H9 (cell line): ENCODE results near the gene USP8. TPM values are rescaled to one million over a fixed set of nuclear protein-coding genes. Genes with fewer than 3 reads are reported as not detected.

Experiments used
- DNase-seq: peaks from one replicate; pipeline ENCODE4 v3.0.0-alpha.2; 2017
- H2AFZ ChIP-seq: one replicate; pipeline ENCODE4 v1.6.1; 2013; ENCODE audit warnings: mild to moderate bottlenecking, low read length, control low read depth, moderate library complexity
- H2AK5ac ChIP-seq: 2 replicates; pipeline ENCODE4 v1.6.1; 2013; ENCODE audit warnings: low read length, control low read depth, mixed read lengths; ENCODE audit not compliant: insufficient read length
- H2BK120ac ChIP-seq: one replicate; pipeline ENCODE4 v1.6.1; 2013; ENCODE audit warnings: low read depth, mild to moderate bottlenecking, low read length, control low read depth, inconsistent platforms; ENCODE audit not compliant: poor library complexity, severe bottlenecking
- H2BK12ac ChIP-seq: 2 replicates; pipeline ENCODE4 v1.6.1; 2013; ENCODE audit warnings: low read length, control low read depth, mixed read lengths, low read depth; ENCODE audit not compliant: insufficient read length
- H2BK15ac ChIP-seq: 2 replicates; pipeline ENCODE4 v1.6.1; 2013; ENCODE audit warnings: low read depth, low read length, control low read depth
- H2BK20ac ChIP-seq: one replicate; pipeline ENCODE4 v1.6.1; 2013; ENCODE audit warnings: low read depth, mild to moderate bottlenecking, low read length, control low read depth, inconsistent platforms; ENCODE audit not compliant: poor library complexity, severe bottlenecking
- H2BK5ac ChIP-seq: 2 replicates; pipeline ENCODE4 v1.6.1; 2013; ENCODE audit warnings: low read length, control low read depth, mixed read lengths; ENCODE audit not compliant: insufficient read length
- H3K14ac ChIP-seq: 2 replicates; pipeline ENCODE4 v1.6.1; 2013; ENCODE audit warnings: low read length, control low read depth; ENCODE audit not compliant: insufficient read depth
- H3K18ac ChIP-seq: 2 replicates; pipeline ENCODE4 v1.6.1; 2013; ENCODE audit warnings: low read depth, mild to moderate bottlenecking, mixed read lengths, low read length, control low read depth; ENCODE audit not compliant: insufficient read length
- H3K23ac ChIP-seq: 2 replicates; pipeline ENCODE4 v1.6.1; 2013; ENCODE audit warnings: low read length, control low read depth, mixed read lengths, low read depth; ENCODE audit not compliant: insufficient read length
- H3K23me2 ChIP-seq: 2 replicates; pipeline ENCODE4 v1.6.1; 2013; ENCODE audit warnings: low read depth, mild to moderate bottlenecking, mixed read lengths, low read length, control low read depth; ENCODE audit not compliant: insufficient read length, poor library complexity, severe bottlenecking
- H3K27ac ChIP-seq: 2 replicates; pipeline ENCODE4 v1.5.1; 2013; ENCODE audit warnings: low read length, control low read depth, mixed read lengths, low read depth; ENCODE audit not compliant: insufficient read length
- H3K27me3 ChIP-seq: 2 replicates; pipeline ENCODE4 v1.6.1; 2013; ENCODE audit warnings: low read length, control low read depth, inconsistent platforms; ENCODE audit not compliant: insufficient read depth
- H3K4ac ChIP-seq: 2 replicates; pipeline ENCODE4 v1.6.1; 2013; ENCODE audit warnings: low read depth, mild to moderate bottlenecking, control low read depth, inconsistent platforms, low read length, moderate library complexity
- H3K4me1 ChIP-seq: 2 replicates; pipeline ENCODE4 v1.6.1; 2013; ENCODE audit warnings: low read length, control low read depth, inconsistent platforms; ENCODE audit not compliant: insufficient read depth
- H3K4me2 ChIP-seq: 2 replicates; pipeline ENCODE4 v1.6.1; 2013; ENCODE audit warnings: low read length, control low read depth, mixed read lengths; ENCODE audit not compliant: insufficient read length, insufficient read depth
- H3K56ac ChIP-seq: 2 replicates; pipeline ENCODE4 v1.6.1; 2013; ENCODE audit warnings: low read depth, mild to moderate bottlenecking, mixed read lengths, low read length, control low read depth; ENCODE audit not compliant: insufficient read length
- H3K79me1 ChIP-seq: 2 replicates; pipeline ENCODE4 v1.6.1; 2013; ENCODE audit warnings: low read depth, mild to moderate bottlenecking, moderate library complexity, low read length, control low read depth, inconsistent platforms; ENCODE audit not compliant: insufficient read depth, poor library complexity, severe bottlenecking
- H3K79me2 ChIP-seq: 2 replicates; pipeline ENCODE4 v1.6.1; 2013; ENCODE audit warnings: low read length, control low read depth, inconsistent platforms; ENCODE audit not compliant: insufficient read depth
- H3K9ac ChIP-seq: 2 replicates; pipeline ENCODE4 v1.6.1; 2013; ENCODE audit warnings: low read length, control low read depth, mixed read lengths; ENCODE audit not compliant: insufficient read length; ENCODE audit errors: extremely low read depth
- H3K9me3 ChIP-seq: one replicate; pipeline ENCODE4 v1.6.1; 2013; ENCODE audit warnings: low read depth, low read length, inconsistent platforms; ENCODE audit not compliant: control insufficient read depth
- H3T11ph ChIP-seq: one replicate; pipeline ENCODE4 v1.6.1; 2013; ENCODE audit warnings: mild to moderate bottlenecking, low read length, control low read depth, inconsistent platforms
- H4K20me1 ChIP-seq: one replicate; pipeline ENCODE4 v1.6.1; 2013; ENCODE audit not compliant: control insufficient read depth, insufficient read length, insufficient read depth
- H4K5ac ChIP-seq: 2 replicates; pipeline ENCODE4 v1.6.1; 2013; ENCODE audit warnings: low read depth, mild to moderate bottlenecking, mixed read lengths, low read length, control low read depth; ENCODE audit not compliant: insufficient read length
- H4K8ac ChIP-seq: replicated peaks from 2 replicates; pipeline ENCODE4 v1.6.1; 2013; ENCODE audit warnings: low read length, control low read depth, mixed read lengths, low read depth; ENCODE audit not compliant: insufficient read length
- H4K91ac ChIP-seq: 2 replicates; pipeline ENCODE4 v1.6.1; 2013; ENCODE audit warnings: low read depth, mild to moderate bottlenecking, moderate library complexity, mixed read lengths, low read length, control low read depth; ENCODE audit not compliant: insufficient read length
- H3K27ac Mint-ChIP-seq, 3 experiments: 2 replicates in 2 of 3; 3 replicates in 1 of 3; pipeline ENCODE4 v1.8.0; 2020 to 2021; ENCODE audit warnings: mixed read lengths in 3 of 3, mild to moderate bottlenecking in 1 of 3, moderate library complexity in 1 of 3
- H3K27me3 Mint-ChIP-seq: 2 replicates; pipeline ENCODE4 v1.8.0; 2021; ENCODE audit warnings: low read depth, mild to moderate bottlenecking, moderate library complexity, mixed read lengths
- H3K36me3 Mint-ChIP-seq, 3 experiments: 2 replicates in 2 of 3; 3 replicates in 1 of 3; pipeline ENCODE4 v1.8.0; 2020 to 2021; ENCODE audit warnings: low read depth in 3 of 3, mixed read lengths in 3 of 3; ENCODE audit not compliant: insufficient read depth in 1 of 3
- H3K4me1 Mint-ChIP-seq, 2 experiments: 2 replicates each; pipeline ENCODE4 v1.8.0; 2020; ENCODE audit warnings: mixed read lengths in 2 of 2
- H3K4me3 Mint-ChIP-seq, 2 experiments: 2 replicates in 1 of 2; 3 replicates in 1 of 2; pipeline ENCODE4 v1.8.0; 2020 to 2021; ENCODE audit warnings: mild to moderate bottlenecking in 2 of 2, mixed read lengths in 2 of 2, moderate library complexity in 1 of 2
- H3K9me3 Mint-ChIP-seq, 2 experiments: 2 replicates in 1 of 2; 3 replicates in 1 of 2; pipeline ENCODE4 v1.8.0; 2020; ENCODE audit warnings: mild to moderate bottlenecking in 2 of 2, mixed read lengths in 2 of 2, moderate library complexity in 1 of 2
- WGBS: extraction: QIAGEN DNeasy Blood & Tissue Kit; methylation state at CpG from one replicate; pipeline ENCODE4 v1.1.7; 2013; ENCODE audit warnings: missing lambda C conversion rate, low lambda C conversion rate, mixed read lengths; ENCODE audit not compliant: insufficient read length; ENCODE audit errors: extremely low coverage; 5-methylcytosine and 5-hydroxymethylcytosine counted together
- total RNA-seq: library from RNA; stranded (reverse); gene quantifications from 2 replicates; pipeline ENCODE4 v1.2.1, GENCODE V29; 2021
- TF ChIP-seq, protein P1 (sequence below): fragments of 200-600 bp; sonication (generic); conservative IDR thresholded peaks from 3 replicates; pipeline ENCODE4 v1.8.0; 2021; ENCODE audit warnings: antibody characterized with exemption, mild to moderate bottlenecking

USP8 gene
- total RNA-seq, 1 experiment from 2014 or later: 67.1 TPM

DNA sequence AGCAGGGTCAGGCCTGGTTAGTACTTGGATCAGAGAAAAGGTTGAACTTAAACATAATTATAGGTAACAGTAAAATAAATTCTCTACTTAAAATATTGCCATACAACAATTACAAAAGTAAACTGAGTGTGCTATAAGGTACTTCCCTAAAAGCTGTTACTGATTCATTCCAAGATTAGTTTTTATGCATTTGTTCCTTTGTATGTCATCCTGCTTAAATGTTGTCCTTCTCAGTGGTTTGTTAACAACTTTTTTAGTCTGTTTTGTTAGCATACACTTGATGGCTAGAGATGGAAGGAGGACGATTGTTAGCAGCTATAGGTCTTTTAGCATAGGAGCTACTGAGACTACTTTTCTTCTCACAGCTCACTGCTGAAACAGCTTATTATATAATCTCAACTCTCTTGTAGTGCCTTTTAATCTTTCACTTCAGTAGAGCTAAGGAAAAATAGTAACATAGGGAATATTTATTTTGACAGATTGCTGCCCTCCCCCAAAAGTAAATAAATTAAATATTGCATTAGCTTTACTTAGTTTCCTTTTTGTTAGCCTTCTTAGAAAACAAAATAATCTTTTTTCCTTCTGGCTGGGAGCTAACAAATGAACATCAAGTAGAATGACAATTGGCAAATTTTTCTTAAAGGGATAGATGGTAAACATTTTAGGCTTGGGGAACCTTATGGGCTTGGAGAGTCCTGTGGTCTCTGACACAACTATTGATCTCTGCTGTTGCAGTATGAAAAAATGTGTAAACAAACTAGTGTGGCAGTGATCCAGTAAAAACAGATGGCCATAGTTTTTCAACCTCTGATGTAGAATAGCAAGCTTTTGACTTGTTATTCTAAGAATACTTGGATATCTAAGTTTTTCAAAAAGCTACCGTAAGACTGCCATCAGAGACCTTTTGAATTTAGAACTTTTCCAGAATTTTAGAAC lies 39.5 kb downstream of the USP8 start:
- Histone ChIP-seq H3K4me2 (no peak overlapping the region), H2AFZ (no peak overlapping the region), H4K91ac (no peak overlapping the region), H4K8ac (no peak overlapping the region), H3K79me1 (no peaks in the 10 kb centered on the region), H3K4ac (no peak overlapping the region), H3K27me3 (no peaks in the 10 kb centered on the region), H3K56ac (no peak overlapping the region), H3K14ac (no peak overlapping the region), H3K4me1 (peaks cover 6% of the 10 kb centered on the region; the same call in 1 of the 2 replicates), H3K18ac (no peak overlapping the region), H3K23me2 (no peaks in the 10 kb centered on the region), H2AK5ac (no peak overlapping the region), H3K9ac (no peak overlapping the region), H2BK20ac (no peak overlapping the region), H2BK12ac (no peak overlapping the region), H4K20me1 (no peaks in the 10 kb centered on the region), H3K27ac (no peak overlapping the region), H3K23ac (no peak overlapping the region), H2BK5ac (no peak overlapping the region), H2BK120ac (no peak overlapping the region), H2BK15ac (no peak overlapping the region), H3K79me2 (no peaks in the 10 kb centered on the region), H4K5ac (no peak overlapping the region), H3T11ph (no peak overlapping the region), H3K9me3 (no peaks in the 10 kb centered on the region)
- Mint-ChIP-seq H3K4me3 (no peak overlapping the region), H3K9me3 (no peaks in the 10 kb centered on the region), H3K4me1 (peaks cover 26 to 27% of the 10 kb centered on the region in 2 experiments), H3K36me3 (peaks cover 9 to 41% (median 13%) of the 10 kb centered on the region in 3 experiments; a peak in 6 of 7 replicates), H3K27me3 (no peaks in the 10 kb centered on the region), H3K27ac (peak overlapping the region in 1 of 3 experiments; percentile 78; a peak in 2 of 7 replicates)
- DNase-seq: no peak
- TF ChIP-seq, protein P1, sequence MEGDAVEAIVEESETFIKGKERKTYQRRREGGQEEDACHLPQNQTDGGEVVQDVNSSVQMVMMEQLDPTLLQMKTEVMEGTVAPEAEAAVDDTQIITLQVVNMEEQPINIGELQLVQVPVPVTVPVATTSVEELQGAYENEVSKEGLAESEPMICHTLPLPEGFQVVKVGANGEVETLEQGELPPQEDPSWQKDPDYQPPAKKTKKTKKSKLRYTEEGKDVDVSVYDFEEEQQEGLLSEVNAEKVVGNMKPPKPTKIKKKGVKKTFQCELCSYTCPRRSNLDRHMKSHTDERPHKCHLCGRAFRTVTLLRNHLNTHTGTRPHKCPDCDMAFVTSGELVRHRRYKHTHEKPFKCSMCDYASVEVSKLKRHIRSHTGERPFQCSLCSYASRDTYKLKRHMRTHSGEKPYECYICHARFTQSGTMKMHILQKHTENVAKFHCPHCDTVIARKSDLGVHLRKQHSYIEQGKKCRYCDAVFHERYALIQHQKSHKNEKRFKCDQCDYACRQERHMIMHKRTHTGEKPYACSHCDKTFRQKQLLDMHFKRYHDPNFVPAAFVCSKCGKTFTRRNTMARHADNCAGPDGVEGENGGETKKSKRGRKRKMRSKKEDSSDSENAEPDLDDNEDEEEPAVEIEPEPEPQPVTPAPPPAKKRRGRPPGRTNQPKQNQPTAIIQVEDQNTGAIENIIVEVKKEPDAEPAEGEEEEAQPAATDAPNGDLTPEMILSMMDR: no peak
- WGBS: no CpG with 5 or more reads among the region's 2 CpGs
